ENCODE data around the gene SUDS3.

Gene SUDS3

GRCh38 chr12:118465706-118466105 is 89.4 kb downstream of the SUDS3 start:
- no peak overlapping the region for H3K27ac ChIP-seq (ENCODE audit: poor library complexity, severe bottlenecking)
- H3K4me1 ChIP-seq (ENCODE audit: insufficient read depth, poor library complexity, severe bottlenecking) = no peaks in the 10 kb centered on the region
- DNase-seq (ENCODE audit: low spot score) (no peak), ATAC-seq (ENCODE audit: low read depth) (no peak)
- TF ChIP-seq, protein P1, sequence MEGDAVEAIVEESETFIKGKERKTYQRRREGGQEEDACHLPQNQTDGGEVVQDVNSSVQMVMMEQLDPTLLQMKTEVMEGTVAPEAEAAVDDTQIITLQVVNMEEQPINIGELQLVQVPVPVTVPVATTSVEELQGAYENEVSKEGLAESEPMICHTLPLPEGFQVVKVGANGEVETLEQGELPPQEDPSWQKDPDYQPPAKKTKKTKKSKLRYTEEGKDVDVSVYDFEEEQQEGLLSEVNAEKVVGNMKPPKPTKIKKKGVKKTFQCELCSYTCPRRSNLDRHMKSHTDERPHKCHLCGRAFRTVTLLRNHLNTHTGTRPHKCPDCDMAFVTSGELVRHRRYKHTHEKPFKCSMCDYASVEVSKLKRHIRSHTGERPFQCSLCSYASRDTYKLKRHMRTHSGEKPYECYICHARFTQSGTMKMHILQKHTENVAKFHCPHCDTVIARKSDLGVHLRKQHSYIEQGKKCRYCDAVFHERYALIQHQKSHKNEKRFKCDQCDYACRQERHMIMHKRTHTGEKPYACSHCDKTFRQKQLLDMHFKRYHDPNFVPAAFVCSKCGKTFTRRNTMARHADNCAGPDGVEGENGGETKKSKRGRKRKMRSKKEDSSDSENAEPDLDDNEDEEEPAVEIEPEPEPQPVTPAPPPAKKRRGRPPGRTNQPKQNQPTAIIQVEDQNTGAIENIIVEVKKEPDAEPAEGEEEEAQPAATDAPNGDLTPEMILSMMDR (IDR thresholded peaks at IDR 0.05; ENCODE audit: poor library complexity, severe bottlenecking) = no peak
- no peaks in the 10 kb centered on the region for H3K9me3 ChIP-seq (ENCODE audit: severe bottlenecking)
- no peak overlapping the region for H3K4me3 ChIP-seq (ENCODE audit: severe bottlenecking)
- H3K36me3 ChIP-seq (ENCODE audit: low read depth) = no peaks in the 10 kb centered on the region
- no peaks in the 10 kb centered on the region for H3K27me3 ChIP-seq (ENCODE audit: insufficient read depth, poor library complexity, severe bottlenecking)
